Muscle of arm (tissue), 12 donors: ENCODE results near the gene DNM2. TPM values are rescaled to one million over a fixed set of nuclear protein-coding genes. Genes with fewer than 3 reads are reported as not detected.
"Not testable (repeated sequence)": the region's sequence is repeated elsewhere in the genome, so short reads cannot be mapped to it uniquely, and the experiment has no call there.

Experiments
- DNase-seq: peaks from one replicate; pipeline ENCODE4 v3.0.0-alpha.2; 2013
- polyA plus RNA-seq, 12 donors: library from polyadenylated mRNA; unstranded; fragments of 120-200 nt; gene quantifications; one replicate each; pipeline ENCODE4 v1.2.1, GENCODE V29; 2013; ENCODE audit not compliant: insufficient read length in 12 of 12

DNM2 gene
- polyA plus RNA-seq, 12 donors: 52.4 to 101 (median 74.4) TPM; not detected in 1

DNA sequence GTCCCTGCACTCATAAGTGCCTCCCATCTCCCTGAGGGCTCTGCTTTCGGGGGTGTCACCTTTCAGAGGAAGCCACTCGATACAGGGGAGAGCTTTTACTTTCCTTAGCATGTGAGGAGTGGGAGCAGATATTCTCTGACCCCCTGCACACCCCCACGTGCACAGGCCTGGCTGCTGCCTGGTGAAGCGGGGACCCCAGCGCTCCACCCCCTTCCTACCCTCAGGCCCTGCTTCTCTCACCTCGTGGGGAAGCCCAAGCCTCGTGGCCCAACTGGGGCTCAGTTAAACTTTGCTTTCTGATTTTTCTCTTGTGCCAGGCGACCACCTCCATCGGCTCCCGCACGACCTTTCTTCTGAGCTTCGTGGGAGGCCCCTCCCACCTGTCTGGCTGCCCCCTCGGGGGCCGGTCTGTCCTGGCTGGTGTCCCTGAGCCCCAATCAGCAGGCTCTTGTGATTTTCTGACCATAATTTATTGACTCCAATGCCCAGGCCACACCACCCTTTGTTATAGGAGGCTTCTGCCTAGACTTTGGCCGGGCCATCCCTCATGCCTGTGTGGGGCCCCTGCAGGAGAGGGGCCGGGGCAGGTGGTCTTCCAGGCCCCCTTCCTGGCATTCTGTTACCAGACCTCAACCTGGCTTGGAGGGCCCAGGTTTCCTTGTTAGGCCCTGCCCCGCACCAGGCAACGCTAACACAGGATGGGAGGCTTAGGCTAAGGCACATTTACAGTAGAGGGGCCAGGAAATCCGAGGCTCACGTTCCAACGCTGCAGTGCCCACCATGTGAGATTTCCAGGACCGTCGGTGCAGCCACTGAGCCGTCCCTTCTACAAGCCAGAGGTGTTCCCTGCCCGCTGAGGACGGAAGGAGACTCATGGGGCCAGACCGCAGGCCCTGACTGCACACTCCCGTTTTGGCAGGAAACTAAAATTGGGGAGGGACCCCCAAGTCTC lies 114.4 kb downstream of the DNM2 start:
- no peak for DNase-seq

DNA sequence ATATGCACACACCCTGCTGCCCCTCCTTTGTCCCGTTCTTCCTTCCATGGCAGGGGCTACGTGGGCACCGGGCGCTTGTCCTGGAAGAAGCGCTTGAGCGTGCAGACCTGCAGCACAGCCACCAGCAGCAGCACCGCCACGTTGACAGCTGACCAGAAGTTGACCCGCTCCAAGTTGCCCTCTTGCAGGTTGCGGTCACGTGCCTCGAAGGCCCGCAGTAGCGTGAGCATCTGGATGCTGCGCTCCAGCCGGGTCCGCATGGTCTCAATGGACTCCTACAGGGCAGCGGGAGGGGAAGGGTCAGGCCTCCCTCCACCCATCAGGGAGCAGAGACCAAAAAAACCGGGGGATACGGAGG lies 115.0 kb downstream of the DNM2 start:
- no peak for DNase-seq

DNA sequence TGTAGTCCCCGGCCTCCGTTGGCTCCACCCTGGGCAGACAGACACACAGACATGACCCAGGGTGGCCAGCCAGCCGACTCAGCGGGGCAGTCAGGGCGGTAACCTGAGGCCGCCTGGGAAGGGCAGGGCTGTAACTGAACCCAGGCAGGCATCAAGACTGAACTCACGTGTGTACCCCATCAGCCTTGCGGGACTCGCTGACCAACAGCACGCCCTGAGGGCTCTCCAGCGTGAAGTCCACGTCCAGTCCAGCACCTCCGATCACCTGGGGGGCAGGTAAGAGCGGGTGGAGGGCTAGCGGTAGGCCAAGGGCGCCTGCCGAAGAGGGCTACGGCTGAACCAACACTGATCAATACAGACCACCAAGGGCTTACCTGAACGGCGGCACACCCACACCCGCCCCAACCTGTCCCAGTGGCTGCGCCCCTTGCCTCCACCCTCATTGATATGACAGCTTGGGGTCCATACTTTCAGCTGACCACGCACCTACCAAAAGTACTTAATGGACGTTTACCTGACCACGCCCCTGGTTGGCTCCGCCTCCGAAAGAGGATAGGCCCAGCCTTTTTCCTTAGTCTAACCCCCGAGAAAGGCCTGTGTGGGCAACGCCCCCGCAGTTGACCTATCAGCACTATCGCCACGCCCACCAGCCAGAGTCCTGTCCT lies 117.3 kb downstream of the DNM2 start:
- no peak for DNase-seq

DNA sequence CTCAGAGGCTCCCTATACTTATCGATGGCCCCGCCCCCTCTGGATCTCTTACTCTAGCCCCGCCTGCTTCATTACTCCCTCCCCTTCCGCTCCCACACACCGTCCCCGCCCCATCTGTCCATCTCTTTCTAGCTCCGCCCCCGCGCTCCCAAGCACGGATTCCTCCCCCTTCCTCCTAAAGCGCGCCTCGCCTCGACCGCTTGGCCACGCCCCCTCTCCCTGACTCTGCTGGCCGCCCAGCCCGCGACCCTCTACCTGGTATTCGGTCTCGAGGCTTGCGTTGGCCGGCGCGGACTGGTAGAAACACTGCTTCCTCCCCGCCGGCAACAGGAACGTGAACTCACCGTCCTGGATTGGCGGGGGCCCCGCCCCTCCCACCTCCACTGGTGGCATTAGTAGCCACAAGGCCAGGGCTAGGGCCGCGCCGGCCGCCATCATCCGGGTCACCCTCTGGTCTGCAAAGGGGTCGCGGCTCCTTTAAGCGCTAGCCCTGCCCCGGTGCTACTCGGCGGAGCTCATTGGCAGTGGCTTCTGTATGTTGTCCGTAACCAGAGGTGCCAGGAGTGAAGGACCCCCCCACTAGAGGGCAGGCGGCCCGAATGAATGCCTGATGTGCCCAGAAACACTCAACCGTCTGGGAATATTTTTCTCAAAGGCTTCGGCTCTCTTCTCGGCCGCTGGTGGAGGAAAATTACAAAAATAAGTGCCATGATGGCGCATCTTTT lies 118.0 kb downstream of the DNM2 start, which contains the start of gene TMED1:
Gene TMED1 (minus strand): TSS at position 459 of the 725 bp plus-strand sequence. CDS start 21 bp downstream, at position 438.
- peak; percentile 98 for DNase-seq

DNA sequence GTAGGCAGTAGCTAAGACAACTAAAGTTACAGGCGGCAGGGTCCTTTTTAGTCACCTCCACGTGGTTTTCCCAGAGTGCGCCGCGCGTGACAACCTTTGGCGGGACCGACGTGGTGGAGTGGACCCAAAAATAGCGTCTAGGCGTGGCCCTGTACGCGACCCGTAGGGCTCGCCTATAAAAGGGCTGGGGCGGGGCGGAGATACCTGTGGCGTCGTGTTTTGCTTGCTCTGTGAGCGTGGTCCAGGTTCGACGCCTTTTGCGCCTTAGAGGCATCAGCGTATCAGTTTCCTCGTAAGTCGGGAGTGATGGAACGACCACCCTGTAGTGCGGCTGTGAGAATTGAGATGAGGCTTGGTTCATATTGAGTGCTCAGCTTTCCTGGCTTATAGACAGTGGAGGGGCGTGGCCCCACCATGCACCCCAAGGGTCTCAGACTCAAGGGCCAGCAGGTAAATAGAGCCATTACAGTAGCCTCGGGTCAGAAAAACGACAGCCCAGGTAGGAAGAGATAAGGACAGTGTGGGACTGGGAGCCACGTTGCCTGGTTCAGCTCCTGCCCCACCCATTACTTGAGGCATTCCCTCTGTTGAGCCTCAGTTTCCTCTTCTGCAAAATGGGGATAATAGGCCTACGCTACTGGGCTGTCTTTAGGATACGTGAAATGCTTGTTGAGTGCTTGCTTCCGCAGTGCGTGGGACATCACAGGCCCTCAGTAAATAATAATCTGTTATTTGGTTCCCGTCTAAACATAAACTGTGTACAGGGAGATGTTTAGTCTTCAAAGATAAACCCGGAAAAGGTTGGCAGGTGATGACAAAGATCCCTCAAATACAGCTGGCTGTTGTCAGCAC lies 118.8 kb downstream of the DNM2 start:
- DNase-seq: no peak

DNA sequence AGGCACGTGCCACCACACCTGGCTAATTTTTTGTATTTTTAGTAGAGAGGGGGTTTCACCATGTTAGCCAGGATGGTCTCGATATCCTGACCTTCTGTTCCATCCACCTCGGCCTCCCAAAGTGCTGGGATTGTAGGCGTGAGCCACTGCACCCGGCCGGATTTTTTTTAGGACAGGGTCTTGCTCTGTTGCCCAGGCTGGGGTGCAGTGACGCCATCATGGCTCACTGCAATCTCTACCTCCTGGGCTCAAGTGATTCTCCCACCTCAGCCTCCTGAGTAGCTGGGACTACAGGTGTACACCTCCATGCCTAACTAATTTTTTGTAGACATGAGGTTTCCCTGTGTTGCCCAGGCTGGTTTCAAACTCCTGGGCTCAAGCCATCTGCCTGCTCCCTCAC lies 119.8 kb downstream of the DNM2 start:
- DNase-seq: not testable (repeated sequence)

DNA sequence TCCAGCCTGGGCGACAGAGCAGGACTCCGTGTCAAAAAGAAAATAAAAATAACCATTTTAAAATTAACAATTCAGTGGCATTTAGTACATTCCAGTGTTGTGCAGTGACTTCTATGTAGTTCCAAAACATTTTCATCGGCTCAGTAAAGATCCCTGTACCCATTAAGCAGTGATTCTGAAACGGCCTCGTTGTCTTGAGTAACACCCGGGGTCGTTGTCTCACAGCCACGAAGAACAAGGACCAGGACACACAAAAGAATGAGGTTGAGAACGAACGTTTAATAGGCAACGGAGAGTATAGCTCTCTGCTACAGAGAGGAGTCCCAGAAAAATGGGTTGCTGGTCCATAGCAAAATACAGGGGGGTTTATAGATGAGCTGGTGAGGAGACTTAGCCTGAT lies 120.5 kb downstream of the DNM2 start:
- no peak for DNase-seq

DNA sequence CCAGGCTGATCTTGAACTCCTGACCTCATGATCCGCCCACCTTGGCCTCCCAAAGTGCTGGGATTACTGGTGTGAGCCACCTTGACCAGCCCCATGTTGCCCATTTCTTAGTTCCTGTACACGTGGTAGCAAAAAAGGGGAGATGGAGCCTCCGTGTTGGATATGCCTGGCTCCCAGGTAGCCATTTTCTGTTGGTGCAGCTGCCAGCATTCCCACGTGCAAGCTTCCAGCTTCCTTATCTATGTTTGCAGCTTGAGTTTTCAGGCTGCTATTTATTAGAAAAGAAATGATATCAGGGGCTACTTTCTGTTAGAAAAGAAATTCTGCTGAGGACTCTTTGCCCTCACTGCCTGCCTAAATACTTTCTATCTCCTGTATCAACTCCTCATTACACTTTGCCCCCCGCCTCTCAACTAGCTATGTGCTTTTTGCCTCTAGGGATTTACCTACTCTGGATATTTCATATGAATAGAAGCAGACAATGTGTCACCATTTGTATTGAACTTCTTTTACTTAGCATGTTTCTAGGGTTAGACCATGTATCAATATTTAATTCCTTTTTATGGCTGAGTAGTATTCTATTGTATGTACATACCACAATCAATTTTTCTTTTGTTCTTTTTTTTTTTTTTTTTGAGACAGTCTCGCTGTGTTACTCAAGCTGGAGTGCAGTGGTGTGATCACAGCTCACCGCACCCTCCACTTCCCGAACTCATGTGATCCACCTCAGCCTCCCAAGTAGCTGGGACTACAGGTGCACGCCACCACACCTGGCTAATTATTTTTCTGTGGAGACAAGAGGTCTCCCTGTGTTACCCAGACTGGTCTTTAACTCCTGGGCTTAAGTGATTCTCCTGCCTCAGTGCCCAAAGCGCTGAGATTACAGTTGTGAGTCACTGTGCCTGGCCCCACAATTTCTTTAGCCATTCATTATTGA lies 121.5 kb downstream of the DNM2 start:
- DNase-seq: no peak

DNA sequence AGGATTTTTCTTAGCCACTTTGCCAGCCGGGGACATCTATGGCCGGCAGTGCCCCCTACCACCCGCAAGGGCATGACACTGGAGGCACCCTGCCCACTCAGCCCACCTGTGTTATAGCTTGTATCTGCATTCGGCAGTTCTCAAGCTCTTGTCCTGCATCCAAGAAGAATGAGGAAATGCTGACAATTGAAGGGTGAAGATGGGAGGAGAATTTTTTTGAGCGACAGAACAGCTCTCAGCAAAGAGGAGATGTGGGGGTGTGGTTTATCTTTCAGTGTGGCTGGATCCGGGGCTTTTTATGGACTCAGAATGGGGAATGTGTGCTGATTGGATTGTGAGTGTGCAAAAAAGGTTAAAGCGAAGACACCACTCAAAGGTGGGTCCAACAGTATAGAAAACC lies 124.9 kb downstream of the DNM2 start:
- no peak for DNase-seq

DNA sequence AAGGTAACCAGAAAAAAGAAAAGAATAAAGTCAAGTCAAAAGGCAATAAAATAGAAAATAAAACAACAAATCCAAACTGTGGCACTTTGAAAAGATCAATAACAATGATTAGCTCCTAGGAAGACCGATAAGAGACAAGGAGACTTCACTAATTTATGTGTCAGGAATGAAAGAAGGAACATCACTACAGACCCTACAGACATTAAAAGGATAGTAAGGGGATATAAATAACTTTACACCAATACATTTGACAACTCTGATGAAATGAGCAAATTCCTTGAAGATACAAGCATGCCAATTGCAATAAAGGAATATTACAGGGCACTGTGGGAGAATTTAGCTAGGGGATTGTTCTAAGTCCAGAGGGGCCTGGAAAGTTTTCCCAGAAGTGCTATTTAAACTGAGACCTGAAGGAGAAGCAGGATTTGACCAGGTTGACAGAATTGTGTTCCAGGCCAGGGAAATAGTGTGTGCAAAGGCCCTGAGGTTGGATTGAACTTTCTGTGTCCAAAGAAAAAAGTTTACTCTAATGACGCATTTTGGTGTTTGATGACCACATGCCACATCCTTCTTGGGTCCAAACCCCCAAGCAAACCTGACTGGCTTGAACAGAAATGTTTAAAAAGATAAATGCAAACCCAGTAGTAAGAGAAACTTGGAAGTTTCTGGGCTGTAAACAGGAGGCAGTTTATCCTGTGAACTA lies 128.8 kb downstream of the DNM2 start:
- DNase-seq: no peak

DNA sequence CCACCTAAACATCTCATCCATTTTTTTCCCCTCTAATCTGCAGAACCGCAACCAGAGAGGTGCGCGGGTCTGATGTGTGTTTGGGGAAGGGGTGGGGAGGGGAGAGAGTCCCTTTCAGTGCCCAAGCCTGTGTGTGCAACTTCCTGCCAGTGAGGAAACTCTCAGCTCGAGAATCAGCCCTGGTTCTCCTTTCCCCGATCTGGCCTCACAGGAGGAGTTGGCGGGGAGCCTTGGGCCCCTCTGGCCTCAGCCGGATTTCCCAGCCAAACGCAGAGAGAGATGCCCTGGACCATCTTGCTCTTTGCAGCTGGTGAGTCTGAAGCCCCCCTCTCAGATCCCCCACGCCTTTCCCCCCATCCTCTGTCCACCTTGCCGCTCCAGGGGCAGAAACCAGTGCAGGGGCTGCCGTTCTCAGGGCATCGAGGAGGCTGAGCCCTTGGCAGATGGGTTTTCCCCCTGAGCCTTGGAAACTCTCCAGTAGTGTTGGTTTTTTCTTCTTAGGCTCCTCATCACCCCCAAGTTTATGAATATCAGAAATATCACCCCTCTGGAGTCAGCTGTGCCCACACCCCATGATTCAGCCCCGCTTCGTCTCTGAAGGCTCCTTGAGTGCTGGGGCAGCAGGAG lies 130.5 kb downstream of the DNM2 start, which contains the start of gene C19orf38:
Gene C19orf38 (plus strand): TSS at position 186 of the 627 bp plus-strand sequence. CDS start 94 bp downstream, at position 280.
- peak; percentile 57 for DNase-seq

DNA sequence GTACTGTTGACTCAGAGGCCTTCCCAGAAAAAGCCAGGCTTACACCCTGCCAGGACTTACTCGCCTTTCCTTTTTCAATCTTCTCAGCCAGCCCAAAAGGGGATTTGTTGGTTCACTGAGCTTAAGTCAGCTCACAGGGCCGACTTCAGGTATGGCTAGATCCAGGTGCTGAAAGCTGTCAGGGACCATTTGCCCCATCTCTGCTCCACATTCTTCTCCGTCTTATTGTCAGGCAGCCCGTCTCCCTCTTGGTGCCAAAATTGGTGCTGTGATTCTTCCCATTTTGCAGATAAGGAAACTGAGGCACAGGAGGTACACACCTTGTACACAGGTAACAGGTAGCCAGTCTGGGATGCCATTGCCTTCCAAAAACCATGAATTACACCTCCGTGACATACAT lies 132.8 kb downstream of the DNM2 start:
- DNase-seq: no peak

DNA sequence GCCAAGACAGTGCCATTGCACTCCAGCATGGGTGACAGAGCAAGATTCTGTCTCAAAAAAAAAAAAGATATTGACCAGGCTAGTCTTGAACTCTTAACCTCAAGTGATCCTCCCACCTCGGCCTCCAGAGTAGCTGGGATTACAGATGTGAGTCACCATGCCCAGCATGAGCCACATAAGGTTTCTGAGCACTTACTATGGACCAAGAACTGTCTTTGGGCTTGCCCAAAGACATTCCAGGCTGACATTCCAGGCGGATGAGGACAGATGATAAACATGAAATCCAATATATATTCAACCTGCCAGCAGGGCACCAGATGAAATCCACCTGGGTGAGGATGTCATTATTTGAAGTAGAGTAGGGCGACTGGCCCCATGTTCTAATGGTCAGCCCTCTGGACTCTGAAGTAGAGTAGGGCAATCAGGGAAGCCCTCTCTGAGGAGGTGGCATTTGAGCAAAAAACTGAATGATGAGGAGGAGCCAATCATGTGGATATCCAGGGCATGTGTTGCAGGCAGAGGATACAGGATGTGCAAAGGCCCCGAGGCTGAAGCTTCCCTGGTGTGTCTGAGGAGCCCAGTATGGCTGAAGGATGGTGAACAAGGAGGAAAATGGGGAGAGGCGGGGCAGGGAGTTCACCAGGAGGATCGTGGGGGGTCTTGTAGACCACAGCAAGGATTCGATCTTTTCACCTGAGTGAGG lies 134.4 kb downstream of the DNM2 start:
- no peak for DNase-seq

DNA sequence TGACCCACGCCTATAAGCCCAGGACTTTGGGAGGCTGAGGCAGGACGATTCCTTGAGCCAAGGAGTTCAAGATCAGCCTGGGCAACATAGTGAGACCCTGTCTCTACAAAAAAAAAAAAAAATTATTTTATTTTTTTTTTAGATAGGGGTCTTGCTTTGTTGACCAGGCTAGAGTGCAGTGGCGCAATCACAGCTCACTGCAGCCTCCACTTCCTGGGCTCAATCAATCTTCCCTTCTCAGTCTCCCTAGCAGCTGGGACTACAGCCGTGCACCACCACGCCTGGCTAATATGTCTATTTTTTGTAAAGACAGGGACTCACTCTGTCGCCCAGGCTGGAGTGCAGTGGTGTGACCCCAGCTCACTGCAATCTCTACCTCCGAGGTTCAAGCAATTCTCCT lies 135.1 kb downstream of the DNM2 start:
- DNase-seq: no peak

DNA sequence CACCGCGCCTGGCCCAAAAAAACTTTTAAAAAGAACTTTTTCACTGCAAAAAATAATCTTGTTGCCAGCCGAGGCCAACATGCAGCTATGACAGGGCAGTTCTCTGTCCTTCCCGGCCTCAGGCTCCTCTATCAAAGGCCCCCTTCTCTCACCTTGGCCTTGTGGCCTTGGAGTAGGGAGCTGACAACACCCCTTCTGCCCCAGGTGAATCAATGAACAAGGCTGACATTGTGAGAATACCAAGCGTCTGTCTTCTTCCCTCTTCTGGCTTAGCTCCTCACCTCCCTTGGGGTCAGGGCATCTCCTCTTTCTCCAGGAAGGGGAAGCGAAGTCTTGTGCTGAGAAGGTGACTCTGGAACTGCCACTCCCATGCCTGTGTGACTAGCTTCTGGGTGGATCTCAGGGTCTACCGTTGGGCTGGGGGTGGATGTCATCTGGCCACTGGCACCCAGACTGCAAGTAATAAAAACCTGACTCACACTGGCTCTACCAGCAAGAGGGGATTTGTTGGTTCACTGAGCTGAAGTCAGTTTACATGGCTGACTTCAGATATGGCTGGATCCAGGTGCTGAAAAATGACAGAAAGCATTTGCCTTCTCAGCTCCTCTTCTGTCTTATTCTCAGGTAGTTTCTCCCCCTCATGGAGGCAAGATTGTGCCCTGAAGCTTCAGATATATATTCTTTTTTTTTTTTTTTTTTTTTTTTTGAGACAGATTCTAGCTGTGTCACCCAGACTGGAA lies 136.6 kb downstream of the DNM2 start:
- DNase-seq: no peak

DNA sequence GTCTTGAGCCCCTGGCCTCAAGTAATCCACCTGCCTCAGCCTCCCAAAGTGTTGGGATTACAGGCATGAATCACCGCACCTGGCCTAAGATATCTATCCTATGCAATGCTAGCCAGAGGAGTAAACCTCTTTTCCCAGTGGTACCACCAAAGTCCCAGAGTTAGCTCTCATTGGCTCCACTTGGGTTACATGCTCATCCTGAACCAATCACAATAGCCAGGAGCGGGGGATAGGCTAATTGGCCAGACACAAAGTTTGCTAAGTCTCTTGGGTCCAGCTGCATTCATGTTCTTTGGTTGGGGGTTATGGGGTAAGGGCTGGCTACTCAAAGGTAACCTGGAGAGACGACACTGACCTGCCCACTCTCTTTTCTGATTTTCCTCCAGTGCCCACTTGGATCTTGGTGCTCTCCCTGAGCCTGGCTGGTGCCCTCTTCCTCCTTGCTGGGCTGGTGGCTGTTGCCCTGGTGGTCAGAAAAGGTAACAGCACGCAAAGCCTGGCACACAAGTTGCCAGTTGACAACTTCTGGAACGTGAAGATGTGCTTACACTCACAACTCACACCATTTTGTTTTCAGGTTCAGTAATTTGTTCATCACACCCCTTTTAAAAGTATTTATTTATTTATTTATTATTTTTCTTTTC lies 138.1 kb downstream of the DNM2 start:
- no peak for DNase-seq

DNA sequence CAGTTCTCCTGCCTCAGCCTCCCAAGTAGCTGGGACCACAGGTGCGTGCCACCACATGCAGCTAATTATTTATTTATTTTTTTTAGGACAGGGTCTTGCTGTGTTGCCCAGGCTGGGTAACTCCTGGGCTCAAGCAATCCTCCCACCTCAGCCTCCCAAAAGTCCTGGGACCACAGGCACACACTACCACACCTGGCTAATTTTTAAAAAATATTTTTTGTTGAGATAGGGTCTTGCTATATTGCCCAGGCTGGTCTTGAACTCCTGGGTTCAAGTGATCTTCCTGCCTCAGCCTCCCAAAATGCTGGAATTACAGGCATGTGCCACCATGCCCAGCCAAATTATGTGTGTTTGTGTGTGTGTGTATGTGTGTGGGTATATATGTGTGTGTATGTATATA lies 139.0 kb downstream of the DNM2 start:
- not testable (repeated sequence) for DNase-seq
